ENCODE measurements around the gene ACOT7. TPM values are rescaled to one million over a fixed set of nuclear protein-coding genes. Genes with fewer than 3 reads are reported as not detected.

The ACOT7 gene
- total RNA-seq, 1 experiment from 2014 or later: 36.2 TPM

DNA sequence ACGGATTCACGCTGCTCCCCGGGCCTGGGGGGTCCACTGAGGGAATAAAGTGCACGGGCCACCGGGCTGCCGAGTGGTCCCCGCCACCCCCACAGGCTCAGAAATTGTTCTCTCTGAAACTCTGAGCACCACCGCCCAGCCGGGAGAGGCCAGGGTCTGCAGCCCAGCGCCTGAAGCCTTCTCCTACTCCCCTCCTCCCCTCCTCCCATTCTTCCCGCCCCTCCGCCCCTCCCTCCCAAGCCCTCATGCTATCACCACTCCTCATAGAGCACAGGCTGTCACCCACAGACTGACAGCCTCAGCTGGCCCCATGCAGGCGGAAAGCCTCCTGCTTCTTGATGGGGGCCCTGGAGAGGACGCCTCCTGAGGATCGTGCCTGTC is 132.0 kb downstream of the ACOT7 start:
- Mint-ChIP-seq H3K27ac (ENCODE audit: unreplicated experiment) (no peak overlapping the region), H3K27me3 (ENCODE audit: unreplicated experiment) (no peaks in the 10 kb centered on the region), H3K9me3 (ENCODE audit: low read depth, unreplicated experiment) (no peaks in the 10 kb centered on the region), H3K4me3 (ENCODE audit: low read depth, unreplicated experiment) (peak overlapping the region; percentile 48), H3K4me1 (ENCODE audit: low read depth, unreplicated experiment) (no peaks in the 10 kb centered on the region), H3K36me3 (ENCODE audit: insufficient read depth, unreplicated experiment) (peaks cover 5% of the 10 kb centered on the region)
- DNase-seq: no peak
- TF ChIP-seq, protein P1, sequence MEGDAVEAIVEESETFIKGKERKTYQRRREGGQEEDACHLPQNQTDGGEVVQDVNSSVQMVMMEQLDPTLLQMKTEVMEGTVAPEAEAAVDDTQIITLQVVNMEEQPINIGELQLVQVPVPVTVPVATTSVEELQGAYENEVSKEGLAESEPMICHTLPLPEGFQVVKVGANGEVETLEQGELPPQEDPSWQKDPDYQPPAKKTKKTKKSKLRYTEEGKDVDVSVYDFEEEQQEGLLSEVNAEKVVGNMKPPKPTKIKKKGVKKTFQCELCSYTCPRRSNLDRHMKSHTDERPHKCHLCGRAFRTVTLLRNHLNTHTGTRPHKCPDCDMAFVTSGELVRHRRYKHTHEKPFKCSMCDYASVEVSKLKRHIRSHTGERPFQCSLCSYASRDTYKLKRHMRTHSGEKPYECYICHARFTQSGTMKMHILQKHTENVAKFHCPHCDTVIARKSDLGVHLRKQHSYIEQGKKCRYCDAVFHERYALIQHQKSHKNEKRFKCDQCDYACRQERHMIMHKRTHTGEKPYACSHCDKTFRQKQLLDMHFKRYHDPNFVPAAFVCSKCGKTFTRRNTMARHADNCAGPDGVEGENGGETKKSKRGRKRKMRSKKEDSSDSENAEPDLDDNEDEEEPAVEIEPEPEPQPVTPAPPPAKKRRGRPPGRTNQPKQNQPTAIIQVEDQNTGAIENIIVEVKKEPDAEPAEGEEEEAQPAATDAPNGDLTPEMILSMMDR (IDR thresholded peaks at IDR 0.05; ENCODE audit: unreplicated experiment): no peak
- BruUV-seq (replicated peaks): no TSS peak
- intact Hi-C loops (cut with micrococcal nuclease; ENCODE audit: unreplicated experiment): no loop called here
- CTCF ChIA-PET: interaction anchor here (0.6 kb wide), 1 partner anchor 108 kb away, joined by 3 read pairs; no protein-coding TSS in a partner anchor

DNA sequence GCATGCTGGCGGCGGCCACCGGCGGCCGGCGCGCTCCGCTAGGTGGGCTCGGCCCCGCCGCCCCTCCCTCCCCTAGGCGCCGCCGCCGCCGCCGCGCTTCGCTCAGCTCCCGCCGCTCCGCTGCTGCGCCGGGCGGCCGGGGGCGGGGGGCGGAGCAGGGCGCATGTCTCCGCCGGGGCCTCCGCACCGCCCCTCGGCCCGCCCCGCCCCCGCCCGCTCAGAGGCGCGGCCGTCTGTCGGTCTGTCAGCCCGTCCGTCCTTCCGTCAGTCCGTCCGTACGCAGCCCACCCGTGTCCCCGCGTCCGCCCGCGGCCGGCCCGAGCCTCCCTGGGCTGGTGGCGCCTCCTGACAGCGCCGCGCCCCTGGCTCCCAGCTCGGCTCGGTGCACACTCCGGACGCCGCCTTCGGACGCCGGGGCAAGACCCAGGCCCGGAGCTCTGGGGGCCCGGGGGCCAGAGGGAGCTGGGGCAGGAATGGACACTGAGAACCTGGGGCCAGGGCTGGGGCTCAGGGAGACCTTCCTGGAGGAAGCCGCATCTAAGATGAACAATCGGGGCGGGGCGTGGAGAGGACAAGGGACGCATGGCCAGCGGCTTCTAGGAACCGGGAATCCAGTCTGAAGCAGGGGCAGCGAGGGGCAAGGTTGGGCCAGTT is 132.5 kb downstream of the ACOT7 start, which contains the start of gene GPR153:
TSS of gene GPR153 (minus strand) at position 138 of the 654 bp plus-strand sequence. CDS start 6,193 bp downstream, outside the sequence.
- CTCF ChIA-PET: no interaction called here
- intact Hi-C loops (cut with micrococcal nuclease; ENCODE audit: unreplicated experiment): no loop called here
- Mint-ChIP-seq H3K4me1 (ENCODE audit: low read depth, unreplicated experiment) (no peaks in the 10 kb centered on the region), H3K27ac (ENCODE audit: unreplicated experiment) (no peak within 1 kb of the TSS), H3K9me3 (ENCODE audit: low read depth, unreplicated experiment) (no peaks in the 10 kb centered on the region), H3K27me3 (ENCODE audit: unreplicated experiment) (no peaks in the 10 kb centered on the region), H3K36me3 (ENCODE audit: insufficient read depth, unreplicated experiment) (peaks cover 5% of the 10 kb centered on the region), H3K4me3 (ENCODE audit: low read depth, unreplicated experiment) (peak within 1 kb of the TSS; percentile 55)
- no TSS peak for BruUV-seq (replicated peaks)
- DNase-seq: peak; percentile 35
- TF ChIP-seq, protein P1 (IDR thresholded peaks at IDR 0.05; ENCODE audit: unreplicated experiment): no peak

DNA sequence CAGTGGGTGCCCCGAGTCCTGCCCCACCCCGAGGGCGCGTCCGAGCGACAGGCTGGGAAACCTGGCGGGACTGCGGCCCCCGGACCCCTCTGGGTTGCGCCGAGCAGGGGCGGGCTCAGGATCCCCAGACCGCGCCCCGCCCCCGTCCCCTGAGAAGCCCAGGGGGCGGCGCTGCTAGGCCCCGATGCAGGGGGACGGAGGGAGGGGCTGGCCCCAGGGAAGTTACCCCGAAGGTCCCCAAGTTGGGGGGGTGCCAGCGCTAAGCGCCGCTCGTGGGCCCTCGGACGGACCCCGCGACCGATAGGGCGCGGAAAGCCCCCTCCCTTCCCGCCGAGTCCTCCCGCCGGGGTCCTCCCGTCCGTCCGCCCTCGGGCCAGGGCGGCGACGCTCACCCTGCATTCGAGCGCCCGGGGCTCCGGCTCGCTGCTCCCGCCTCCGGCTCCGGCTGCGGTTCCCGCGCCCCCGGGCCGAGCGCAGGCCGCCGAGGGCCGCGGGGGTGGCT is 133.1 kb downstream of the ACOT7 start:
- intact Hi-C loops (cut with micrococcal nuclease; ENCODE audit: unreplicated experiment): no loop called here
- CTCF ChIA-PET: no interaction called here
- Mint-ChIP-seq H3K4me1 (ENCODE audit: low read depth, unreplicated experiment) (no peaks in the 10 kb centered on the region), H3K9me3 (ENCODE audit: low read depth, unreplicated experiment) (no peaks in the 10 kb centered on the region), H3K27ac (ENCODE audit: unreplicated experiment) (no peak overlapping the region), H3K4me3 (ENCODE audit: low read depth, unreplicated experiment) (peak overlapping the region; percentile 55), H3K36me3 (ENCODE audit: insufficient read depth, unreplicated experiment) (peaks cover 5% of the 10 kb centered on the region), H3K27me3 (ENCODE audit: unreplicated experiment) (no peaks in the 10 kb centered on the region)
- DNase-seq: no peak
- no TSS peak for BruUV-seq (replicated peaks)
- TF ChIP-seq, protein P1 (IDR thresholded peaks at IDR 0.05; ENCODE audit: unreplicated experiment): no peak

DNA sequence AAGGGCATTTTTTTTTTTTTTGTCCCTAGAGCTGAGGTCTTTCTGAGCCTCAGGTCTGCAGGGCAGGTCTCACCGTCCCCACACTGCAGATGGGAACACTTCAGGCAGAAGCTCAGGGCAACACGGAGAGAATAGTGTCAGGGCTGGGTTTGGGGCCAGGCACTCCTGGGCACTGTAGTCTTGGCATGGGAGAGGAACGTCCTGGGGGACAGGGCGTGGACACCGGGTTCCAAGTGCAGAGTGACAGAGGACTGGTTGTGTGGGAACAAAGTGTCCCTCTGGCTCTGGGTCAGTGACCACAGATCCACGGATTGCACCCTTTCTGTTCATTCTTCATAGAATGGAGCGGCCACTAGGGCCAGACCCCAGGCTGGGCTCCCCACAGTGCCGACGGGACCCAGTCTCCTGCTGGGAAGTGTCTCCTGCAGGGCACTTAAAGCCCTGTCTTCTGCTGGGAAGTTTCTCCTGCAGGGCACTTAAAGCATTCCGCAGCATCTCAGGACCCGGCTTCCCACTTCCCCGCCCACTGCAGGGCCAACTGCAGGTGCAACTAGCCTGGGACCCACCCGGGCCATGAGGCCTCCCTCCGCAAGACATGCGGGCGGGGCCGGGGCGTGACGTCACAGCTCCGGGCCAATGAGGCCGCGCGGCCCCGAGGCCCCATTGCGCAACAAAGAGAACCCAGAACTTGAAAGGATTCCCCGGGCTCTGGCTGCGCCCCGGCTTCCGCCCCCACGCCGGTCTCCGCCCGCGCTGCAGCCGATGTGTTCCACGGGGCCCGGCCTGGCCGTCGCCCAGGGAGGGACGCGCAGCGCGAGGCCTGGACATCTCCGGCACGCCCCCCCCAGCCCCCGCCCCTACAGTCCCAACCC is 133.8 kb downstream of the ACOT7 start:
- BruUV-seq (replicated peaks): no TSS peak
- no peaks in the 10 kb centered on the region for H3K4me1 Mint-ChIP-seq (ENCODE audit: low read depth, unreplicated experiment)
- CTCF ChIA-PET: interaction anchor here (0.5 kb wide), 1 partner anchor 263 kb away, joined by 3 read pairs; no protein-coding TSS in a partner anchor
- peaks cover 5% of the 10 kb centered on the region for H3K36me3 Mint-ChIP-seq (ENCODE audit: insufficient read depth, unreplicated experiment)
- TF ChIP-seq, protein P1 (IDR thresholded peaks at IDR 0.05; ENCODE audit: unreplicated experiment): no peak
- no peaks in the 10 kb centered on the region for H3K27me3 Mint-ChIP-seq (ENCODE audit: unreplicated experiment)
- intact Hi-C loops (cut with micrococcal nuclease; ENCODE audit: unreplicated experiment): no loop called here
- H3K27ac Mint-ChIP-seq (ENCODE audit: unreplicated experiment): no peak overlapping the region
- H3K4me3 Mint-ChIP-seq (ENCODE audit: low read depth, unreplicated experiment): peak overlapping the region; percentile 55
- H3K9me3 Mint-ChIP-seq (ENCODE audit: low read depth, unreplicated experiment): no peaks in the 10 kb centered on the region
- DNase-seq: peak; percentile 79
